Subcutaneous preadipocyte (primary cell): ENCODE measurements around the gene PTPRR. TPM values are rescaled to one million over a fixed set of nuclear protein-coding genes. Genes with fewer than 3 reads are reported as not detected.

Experiments used
- small RNA-seq: library from RNA; depleted of rRNA; stranded (forward); fragments of <200 nt; gene quantifications from one replicate; pipeline ENCODE3, GENCODE V24; 2012
- total RNA-seq: library from RNA; depleted of rRNA; stranded (reverse); fragments of >200 nt; gene quantifications from 2 replicates; pipeline ENCODE4 v1.2.3, GENCODE V29; 2012

The PTPRR gene
- 0.39 TPM in 1 of 2 replicates, not detected in the other for total RNA-seq

GRCh38 chr12:70920251-70920851 is at the start of gene PTPRR:
Gene PTPRR (minus strand): TSS chr12:70920738. CDS start chr12:70920390, 348 bp downstream.

GRCh38 chr12:70637303-70638085 is 283.0 kb downstream of the PTPRR start, which contains the start of gene PTPRB:
Gene PTPRB (minus strand): TSS chr12:70637429. CDS start chr12:70637395, 34 bp downstream.

Small RNA genes lying within 50 kb of the gene (small RNA-seq; reads per million reads assigned to genes)
- gene RF00019: not detected

Other genes starting within 250 kb of the PTPRR start
- not detected in 2 replicates for gene TSPAN8, start 237.3 kb upstream of the PTPRR start, total RNA-seq